HK-2 (cell line): ENCODE results near the gene TASOR2.

Experiments used
- DNase-seq: peaks from one replicate; pipeline ENCODE4 v3.0.0-alpha.2; 2018; ENCODE audit not compliant: unreplicated experiment

The TASOR2 gene

GRCh38 chr10:5684318-5684970, at the start of gene TASOR2:
TASOR2 (plus strand) TSS chr10:5684838; CDS start chr10:5720643, 35,805 bp downstream.
- DNase-seq, result peak; percentile 95

GRCh38 chr10:5634918-5635317, 49.7 kb upstream of the TASOR2 start:
- DNase-seq, result no peak

- DNase-seq, result no peak
Observed at GRCh38 chr10:5638494-5638893, 46.1 kb upstream of the TASOR2 start.

- DNase-seq, result no peak
Observed at GRCh38 chr10:5639066-5639465, 45.6 kb upstream of the TASOR2 start.

- no peak for DNase-seq
Observed at GRCh38 chr10:5640036-5640435, 44.6 kb upstream of the TASOR2 start.

- no peak for DNase-seq
Observed at GRCh38 chr10:5640501-5640900, 44.1 kb upstream of the TASOR2 start.

- no peak for DNase-seq
Observed at GRCh38 chr10:5641501-5641900, 43.1 kb upstream of the TASOR2 start.

- DNase-seq, result no peak
Observed at GRCh38 chr10:5643346-5644067, 41.1 kb upstream of the TASOR2 start.

GRCh38 chr10:5644930-5645329, 39.7 kb upstream of the TASOR2 start:
- DNase-seq, result no peak

GRCh38 chr10:5645375-5645774, 39.3 kb upstream of the TASOR2 start:
- no peak for DNase-seq

- DNase-seq, result no peak
Observed at GRCh38 chr10:5645944-5646617, 38.6 kb upstream of the TASOR2 start.

GRCh38 chr10:5647507-5648240, 37.0 kb upstream of the TASOR2 start:
- DNase-seq, result no peak

- no peak for DNase-seq
Observed at GRCh38 chr10:5648494-5649457, 35.9 kb upstream of the TASOR2 start.

GRCh38 chr10:5649746-5650145, 34.9 kb upstream of the TASOR2 start:
- DNase-seq, result no peak

GRCh38 chr10:5650664-5651387, 33.8 kb upstream of the TASOR2 start:
- no peak for DNase-seq

GRCh38 chr10:5651388-5651764, 33.3 kb upstream of the TASOR2 start:
- no peak for DNase-seq

GRCh38 chr10:5652746-5653145, 31.9 kb upstream of the TASOR2 start:
- no peak for DNase-seq

- DNase-seq, result no peak
Observed at GRCh38 chr10:5654218-5654755, 30.4 kb upstream of the TASOR2 start.

GRCh38 chr10:5655121-5655520, 29.5 kb upstream of the TASOR2 start:
- no peak for DNase-seq
